Measurements from ENCODE around the gene ETFA.

The ETFA gene

GRCh38 chr15:76204916-76205460, 106.3 kb downstream of the ETFA start:
- TF ChIP-seq CTCF (conservative IDR thresholded peaks at IDR 0.05; ENCODE audit: low read length) = no peak
- DNase-seq (ENCODE audit: low read depth) = no peak

GRCh38 chr15:76204109-76204845, 107.0 kb downstream of the ETFA start:
- DNase-seq (ENCODE audit: low read depth) = no peak
- no peak for TF ChIP-seq CTCF (conservative IDR thresholded peaks at IDR 0.05; ENCODE audit: low read length)
- no peak overlapping the region for H3K4me3 ChIP-seq (ENCODE audit: low read length)

More at GRCh38 chr15:76204916-76205460, 106.3 kb downstream of the ETFA start:
- no peak overlapping the region for H3K4me3 ChIP-seq (ENCODE audit: low read length)

- no peak overlapping the region for H3K4me3 ChIP-seq (ENCODE audit: low read length)
- no peak for TF ChIP-seq CTCF (conservative IDR thresholded peaks at IDR 0.05; ENCODE audit: low read length)
- no peak for DNase-seq (ENCODE audit: low read depth)
These were observed 107.7 kb downstream of the ETFA start for GRCh38 chr15:76203346-76204108.

- no peak overlapping the region for H3K4me3 ChIP-seq (ENCODE audit: low read length)
- DNase-seq (ENCODE audit: low read depth) = no peak
- TF ChIP-seq CTCF (conservative IDR thresholded peaks at IDR 0.05; ENCODE audit: low read length) = no peak
These were observed 109.6 kb downstream of the ETFA start for GRCh38 chr15:76201536-76202255.

- no peak for DNase-seq (ENCODE audit: low read depth)
- no peak overlapping the region for H3K4me3 ChIP-seq (ENCODE audit: low read length)
- TF ChIP-seq CTCF (conservative IDR thresholded peaks at IDR 0.05; ENCODE audit: low read length) = no peak
These were observed 110.6 kb downstream of the ETFA start for GRCh38 chr15:76200641-76201105.

- TF ChIP-seq CTCF (conservative IDR thresholded peaks at IDR 0.05; ENCODE audit: low read length) = no peak
- DNase-seq (ENCODE audit: low read depth) = no peak
- no peak overlapping the region for H3K4me3 ChIP-seq (ENCODE audit: low read length)
These were observed 111.2 kb downstream of the ETFA start for GRCh38 chr15:76200083-76200465.
